Measurements from ENCODE around the gene CDR2L.
"Not testable (repeated sequence)": the region's sequence is repeated elsewhere in the genome, so short reads cannot be mapped to it uniquely, and the experiment has no call there.

Gene CDR2L

GRCh38 chr17:75010683-75011400, 23.4 kb downstream of the CDR2L start:
- no peak for DNase-seq (ENCODE audit: low read depth in 2 of 2)

GRCh38 chr17:75011401-75012095, 24.1 kb downstream of the CDR2L start:
- peak; percentile 33 to 35 for DNase-seq (ENCODE audit: low read depth in 2 of 2)

- DNase-seq (ENCODE audit: low read depth in 2 of 2) = no peak
Observed at GRCh38 chr17:75012096-75012345, 24.6 kb downstream of the CDR2L start.

- peak; percentile 67 for DNase-seq (ENCODE audit: low read depth in 2 of 2)
Observed at GRCh38 chr17:75012346-75013091, 25.1 kb downstream of the CDR2L start, which contains the start of gene MRPL58. Gene MRPL58, plus strand, starts transcription at chr17:75012670. Its CDS starts 17 bp downstream, at chr17:75012687.

GRCh38 chr17:75013092-75013559, 25.7 kb downstream of the CDR2L start:
- no peak for DNase-seq (ENCODE audit: low read depth in 2 of 2)

- DNase-seq (ENCODE audit: low read depth in 2 of 2) = no peak
Observed at GRCh38 chr17:75019146-75019545, 31.7 kb downstream of the CDR2L start.

GRCh38 chr17:75019710-75020109, 32.3 kb downstream of the CDR2L start:
- DNase-seq (ENCODE audit: low read depth in 2 of 2) = no peak

GRCh38 chr17:75020331-75021110, 33.1 kb downstream of the CDR2L start:
- DNase-seq (ENCODE audit: low read depth in 2 of 2) = no peak

GRCh38 chr17:75024686-75025397, 37.4 kb downstream of the CDR2L start:
- no peak for DNase-seq (ENCODE audit: low read depth in 2 of 2)

GRCh38 chr17:75025398-75025734, 37.9 kb downstream of the CDR2L start:
- not testable (repeated sequence) for DNase-seq (ENCODE audit: low read depth in 2 of 2)

- DNase-seq (ENCODE audit: low read depth in 2 of 2) = not testable (repeated sequence)
Observed at GRCh38 chr17:75026650-75027049, 39.2 kb downstream of the CDR2L start.

- DNase-seq (ENCODE audit: low read depth in 2 of 2) = no peak
Observed at GRCh38 chr17:75030161-75030560, 42.7 kb downstream of the CDR2L start.

- DNase-seq (ENCODE audit: low read depth in 2 of 2) = peak; percentile 40 to 42
Observed at GRCh38 chr17:75031972-75032719, 44.7 kb downstream of the CDR2L start.

GRCh38 chr17:75032720-75033280, 45.4 kb downstream of the CDR2L start:
- DNase-seq (ENCODE audit: low read depth in 2 of 2) = no peak

- DNase-seq (ENCODE audit: low read depth in 2 of 2) = peak; percentile 80 to 82
Observed at GRCh38 chr17:75033346-75034235, 46.2 kb downstream of the CDR2L start.

- peak; percentile 75 for DNase-seq (ENCODE audit: low read depth in 2 of 2)
Observed at GRCh38 chr17:75034236-75034908, 46.9 kb downstream of the CDR2L start.

- peak; percentile 26 to 36 for DNase-seq (ENCODE audit: low read depth in 2 of 2)
Observed at GRCh38 chr17:75036643-75037268, 49.3 kb downstream of the CDR2L start.

- DNase-seq (ENCODE audit: low read depth in 2 of 2) = no peak
Observed at GRCh38 chr17:75039238-75039637, 51.8 kb downstream of the CDR2L start.
